Measurements from ENCODE around the gene CEMIP.
A peak's percentile ranks its signal among the peaks of the same experiment; 100 is the strongest.

CEMIP gene

DNA sequence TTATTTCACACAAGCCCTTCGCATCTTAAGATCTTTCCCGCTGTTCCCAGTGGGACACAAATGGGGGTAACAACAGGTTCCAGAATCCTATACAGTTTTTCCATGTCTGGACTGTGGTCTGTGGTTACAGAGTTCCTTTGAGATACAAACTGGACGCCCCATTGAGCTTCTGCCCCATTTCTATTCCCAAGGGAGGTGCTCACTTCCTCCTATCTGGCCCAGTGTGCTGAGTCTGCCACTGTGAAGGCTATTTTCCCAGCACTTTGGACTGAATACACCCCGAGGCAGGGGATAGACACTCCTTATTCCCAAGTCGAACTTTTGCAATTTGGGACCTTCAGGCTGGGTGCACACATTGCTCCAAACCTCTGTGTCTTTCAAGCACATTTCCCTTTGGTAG, 166.4 kb downstream of the CEMIP start:
- no peak overlapping the region for H3K4me3 ChIP-seq (replicated peaks in 1 of 2; ENCODE audit: low read depth in 2 of 2, low read length in 2 of 2)
- peak in 1 of 2 donors; percentile 26 for DNase-seq (ENCODE audit: low read depth in 2 of 2)
- no peak for TF ChIP-seq CTCF (IDR thresholded peaks at IDR 0.05; ENCODE audit: low read depth, low read length)

DNA sequence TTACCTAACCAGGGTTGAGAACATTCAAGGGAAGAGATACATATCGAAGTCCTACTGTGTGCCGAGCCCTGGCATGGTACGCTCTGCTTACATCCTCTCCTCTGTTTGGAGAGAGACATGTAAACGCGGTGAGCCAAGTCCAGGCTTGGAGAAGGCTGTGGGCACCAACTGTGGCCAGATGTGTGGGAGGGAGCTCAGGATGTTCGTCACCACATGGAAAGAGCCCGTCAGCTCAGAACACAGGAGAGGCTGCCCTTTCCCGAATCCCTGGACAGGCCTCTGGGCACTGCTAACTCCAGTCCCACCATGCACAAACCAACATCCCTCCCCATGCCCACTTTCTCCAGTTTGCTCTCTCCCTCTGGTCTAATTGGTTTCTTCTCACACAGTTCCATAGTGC, 167.4 kb downstream of the CEMIP start:
- TF ChIP-seq CTCF (IDR thresholded peaks at IDR 0.05; ENCODE audit: low read depth, low read length) = no peak
- peak in 1 of 2 donors; percentile 27 for DNase-seq (ENCODE audit: low read depth in 2 of 2)
- no peak overlapping the region for H3K4me3 ChIP-seq (replicated peaks in 1 of 2; ENCODE audit: low read depth in 2 of 2, low read length in 2 of 2)

DNA sequence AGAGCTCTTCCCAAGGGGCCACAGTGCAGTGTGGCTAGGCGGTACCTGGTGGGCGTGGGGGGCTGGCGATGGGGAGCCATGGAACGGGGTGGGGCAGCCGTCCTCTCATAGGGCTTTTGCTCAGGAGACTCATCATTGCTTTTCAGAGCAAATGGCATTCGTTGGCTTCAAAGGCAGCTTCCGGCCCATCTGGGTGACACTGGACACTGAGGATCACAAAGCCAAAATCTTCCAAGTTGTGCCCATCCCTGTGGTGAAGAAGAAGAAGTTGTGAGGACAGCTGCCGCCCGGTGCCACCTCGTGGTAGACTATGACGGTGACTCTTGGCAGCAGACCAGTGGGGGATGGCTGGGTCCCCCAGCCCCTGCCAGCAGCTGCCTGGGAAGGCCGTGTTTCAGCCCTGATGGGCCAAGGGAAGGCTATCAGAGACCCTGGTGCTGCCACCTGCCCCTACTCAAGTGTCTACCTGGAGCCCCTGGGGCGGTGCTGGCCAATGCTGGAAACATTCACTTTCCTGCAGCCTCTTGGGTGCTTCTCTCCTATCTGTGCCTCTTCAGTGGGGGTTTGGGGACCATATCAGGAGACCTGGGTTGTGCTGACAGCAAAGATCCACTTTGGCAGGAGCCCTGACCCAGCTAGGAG, 169.6 kb downstream of the CEMIP start:
- TF ChIP-seq CTCF (IDR thresholded peaks at IDR 0.05; ENCODE audit: low read depth, low read length) = no peak
- no peak for DNase-seq (ENCODE audit: low read depth in 2 of 2)
- no peak overlapping the region for H3K4me3 ChIP-seq (replicated peaks in 1 of 2; ENCODE audit: low read depth in 2 of 2, low read length in 2 of 2)

DNA sequence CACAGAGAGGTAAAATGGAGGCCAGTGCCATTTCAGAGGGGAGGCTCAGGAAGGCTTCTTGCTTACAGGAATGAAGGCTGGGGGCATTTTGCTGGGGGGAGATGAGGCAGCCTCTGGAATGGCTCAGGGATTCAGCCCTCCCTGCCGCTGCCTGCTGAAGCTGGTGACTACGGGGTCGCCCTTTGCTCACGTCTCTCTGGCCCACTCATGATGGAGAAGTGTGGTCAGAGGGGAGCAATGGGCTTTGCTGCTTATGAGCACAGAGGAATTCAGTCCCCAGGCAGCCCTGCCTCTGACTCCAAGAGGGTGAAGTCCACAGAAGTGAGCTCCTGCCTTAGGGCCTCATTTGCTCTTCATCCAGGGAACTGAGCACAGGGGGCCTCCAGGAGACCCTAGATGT, 170.6 kb downstream of the CEMIP start:
- no peak for TF ChIP-seq CTCF (IDR thresholded peaks at IDR 0.05; ENCODE audit: low read depth, low read length)
- peak in 1 of 2 donors; percentile 21 for DNase-seq (ENCODE audit: low read depth in 2 of 2)
- H3K4me3 ChIP-seq (replicated peaks in 1 of 2; ENCODE audit: low read depth in 2 of 2, low read length in 2 of 2) = no peak overlapping the region

DNA sequence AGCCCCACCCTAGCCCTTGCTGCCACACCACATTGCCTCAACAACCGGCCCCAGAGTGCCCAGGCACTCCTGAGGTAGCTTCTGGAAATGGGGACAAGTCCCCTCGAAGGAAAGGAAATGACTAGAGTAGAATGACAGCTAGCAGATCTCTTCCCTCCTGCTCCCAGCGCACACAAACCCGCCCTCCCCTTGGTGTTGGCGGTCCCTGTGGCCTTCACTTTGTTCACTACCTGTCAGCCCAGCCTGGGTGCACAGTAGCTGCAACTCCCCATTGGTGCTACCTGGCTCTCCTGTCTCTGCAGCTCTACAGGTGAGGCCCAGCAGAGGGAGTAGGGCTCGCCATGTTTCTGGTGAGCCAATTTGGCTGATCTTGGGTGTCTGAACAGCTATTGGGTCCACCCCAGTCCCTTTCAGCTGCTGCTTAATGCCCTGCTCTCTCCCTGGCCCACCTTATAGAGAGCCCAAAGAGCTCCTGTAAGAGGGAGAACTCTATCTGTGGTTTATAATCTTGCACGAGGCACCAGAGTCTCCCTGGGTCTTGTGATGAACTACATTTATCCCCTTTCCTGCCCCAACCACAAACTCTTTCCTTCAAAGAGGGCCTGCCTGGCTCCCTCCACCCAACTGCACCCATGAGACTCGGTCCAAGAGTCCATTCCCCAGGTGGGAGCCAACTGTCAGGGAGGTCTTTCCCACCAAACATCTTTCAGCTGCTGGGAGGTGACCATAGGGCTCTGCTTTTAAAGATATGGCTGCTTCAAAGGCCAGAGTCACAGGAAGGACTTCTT, 171.3 kb downstream of the CEMIP start:
- peak in 1 of 2 donors; percentile 15 for DNase-seq (ENCODE audit: low read depth in 2 of 2)
- no peak for TF ChIP-seq CTCF (IDR thresholded peaks at IDR 0.05; ENCODE audit: low read depth, low read length)
- H3K4me3 ChIP-seq (replicated peaks in 1 of 2; ENCODE audit: low read depth in 2 of 2, low read length in 2 of 2) = no peak overlapping the region

DNA sequence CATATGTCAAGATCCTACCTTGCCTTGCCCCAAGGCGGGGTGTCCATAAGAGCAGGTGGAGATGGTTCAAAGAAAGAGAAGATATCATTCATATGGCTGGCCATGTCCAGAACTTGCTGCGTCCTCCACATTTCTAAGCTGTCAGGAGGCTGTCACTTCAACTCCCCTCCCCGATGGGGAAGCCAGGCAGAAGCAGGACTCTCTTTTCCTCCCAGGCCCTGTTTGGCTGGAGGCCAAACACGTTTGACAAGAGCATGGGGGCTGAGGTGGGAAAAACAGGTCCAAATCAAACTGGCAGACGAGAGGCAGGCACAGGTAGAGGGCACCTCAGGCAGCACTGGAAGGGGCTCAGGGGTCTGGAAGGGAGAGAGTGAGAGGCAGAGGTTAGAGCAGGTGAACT, 172.8 kb downstream of the CEMIP start:
- no peak for TF ChIP-seq CTCF (IDR thresholded peaks at IDR 0.05; ENCODE audit: low read depth, low read length)
- peak in 1 of 2 donors; percentile 40 for DNase-seq (ENCODE audit: low read depth in 2 of 2)
- no peak overlapping the region for H3K4me3 ChIP-seq (replicated peaks in 1 of 2; ENCODE audit: low read depth in 2 of 2, low read length in 2 of 2)

Measured in cardiac fibroblast (primary cell).